ENCODE data around the gene FAAP100. TPM values are rescaled to one million over a fixed set of nuclear protein-coding genes. Genes with fewer than 3 reads are reported as not detected.
"Not testable (repeated sequence)": the region's sequence is repeated elsewhere in the genome, so short reads cannot be mapped to it uniquely, and the experiment has no call there.

FAAP100 gene
- total RNA-seq, 4 donors from 2014 or later = 14.4 to 27.9 (median 15.6) TPM

GRCh38 chr17:81586096-81586495 is 33.9 kb upstream of the FAAP100 start:
- DNase-seq (no peak), ATAC-seq (no peak)
- TF ChIP-seq CTCF (IDR thresholded peaks at IDR 0.05 in 4 of 5, conservative IDR thresholded peaks at IDR 0.05 in 1 of 5) (no peak), POLR2A (IDR thresholded peaks at IDR 0.05) (no peak)
- Histone ChIP-seq H3K4me3 (no peak overlapping the region), H3K9me3 (no peaks in the 10 kb centered on the region), H3K36me3 (peaks cover 6 to 95% of the 10 kb centered on the region in 2 donors), H3K4me1 (no peaks in the 10 kb centered on the region), H3K27ac (no peak overlapping the region), H3K27me3 (no peaks in the 10 kb centered on the region)
- intact Hi-C loops (cut with DNase I; ENCODE audit: low total_unique reads) = no loop called here
- in situ Hi-C loops (cut with MboI; ENCODE audit: low sequenced_read_pairs in 4 of 4) = no loop called here

- H3K4me1 ChIP-seq; H3K27me3 ChIP-seq; ATAC-seq; H3K27ac ChIP-seq; DNase-seq; intact Hi-C loops (cut with DNase I; ENCODE audit: low total_unique reads); H3K9me3 ChIP-seq; in situ Hi-C loops (cut with MboI; ENCODE audit: low sequenced_read_pairs in 4 of 4); H3K4me3 ChIP-seq: not testable (repeated sequence)
- H3K36me3 ChIP-seq = peaks cover 6 to 87% of the 10 kb centered on the region in 2 donors
These were observed 32.6 kb upstream of the FAAP100 start for GRCh38 chr17:81584771-81585170.

GRCh38 chr17:81583589-81584342 is 31.6 kb upstream of the FAAP100 start:
- DNase-seq (no peak), ATAC-seq (no peak)
- Histone ChIP-seq H3K9me3 (no peaks in the 10 kb centered on the region), H3K4me1 (no peaks in the 10 kb centered on the region), H3K4me3 (no peak overlapping the region), H3K36me3 (peaks cover 6 to 77% of the 10 kb centered on the region in 2 donors), H3K27me3 (no peaks in the 10 kb centered on the region), H3K27ac (no peak overlapping the region)
- in situ Hi-C loops (cut with MboI; ENCODE audit: low sequenced_read_pairs in 4 of 4) = no loop called here
- intact Hi-C loops (cut with DNase I; ENCODE audit: low total_unique reads) = no loop called here
- TF ChIP-seq CTCF (IDR thresholded peaks at IDR 0.05 in 4 of 5, conservative IDR thresholded peaks at IDR 0.05 in 1 of 5) (no peak), POLR2A (IDR thresholded peaks at IDR 0.05) (no peak)

DNA sequence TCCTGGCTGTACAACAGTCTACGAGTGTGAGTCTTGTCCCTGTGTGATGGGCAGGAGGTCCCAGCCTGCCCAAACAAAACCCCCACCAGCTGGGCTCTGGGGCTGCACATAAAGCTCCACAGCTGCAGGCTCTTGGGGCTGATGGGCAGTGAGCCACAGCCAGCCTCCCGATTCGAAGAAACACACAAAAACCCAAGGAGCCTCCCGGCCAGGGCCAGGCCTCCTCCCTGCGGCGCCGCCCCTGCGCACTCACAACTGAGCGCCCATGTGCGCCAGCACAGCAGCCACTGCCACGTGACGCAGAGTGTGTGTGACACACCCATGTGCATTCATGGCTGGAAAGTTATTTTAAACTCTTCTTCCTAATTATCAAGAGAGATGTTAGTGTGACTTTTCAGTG is 30.6 kb upstream of the FAAP100 start:
- H3K36me3 ChIP-seq = peaks cover 6 to 67% of the 10 kb centered on the region in 2 donors
- in situ Hi-C loops (cut with MboI; ENCODE audit: low sequenced_read_pairs in 4 of 4) = no loop called here
- ATAC-seq = no peak

DNA sequence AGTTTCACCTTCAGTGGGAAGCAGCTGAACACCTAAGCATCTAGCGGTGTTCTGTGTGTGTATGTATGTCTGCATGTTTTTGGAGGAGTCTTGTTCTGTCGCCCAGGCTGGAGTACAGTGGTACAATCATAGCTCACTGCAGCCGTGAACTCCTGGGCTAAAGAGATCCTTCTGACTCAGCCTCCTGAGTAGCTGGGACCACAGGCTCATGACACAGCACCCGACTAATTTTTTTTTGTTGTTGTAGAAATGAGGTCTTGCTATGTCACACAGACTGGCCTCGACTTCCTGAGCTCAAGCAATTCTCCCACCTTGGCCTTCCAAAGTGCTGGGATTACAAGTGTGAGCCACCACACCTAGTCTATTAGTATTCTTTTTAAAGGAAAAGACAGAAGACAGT is 30.2 kb upstream of the FAAP100 start:
- H3K36me3 ChIP-seq = peaks cover 6 to 64% of the 10 kb centered on the region in 2 donors

More for the DNA sequence above, 30.6 kb upstream of the FAAP100 start:
- H3K27me3 ChIP-seq = no peaks in the 10 kb centered on the region
- peaks cover 0 to 5% of the 10 kb centered on the region in 2 donors for H3K4me1 ChIP-seq
- H3K27ac ChIP-seq = no peak overlapping the region
- intact Hi-C loops (cut with DNase I; ENCODE audit: low total_unique reads) = no loop called here
- TF ChIP-seq POLR2A (IDR thresholded peaks at IDR 0.05) = no peak
- TF ChIP-seq CTCF (IDR thresholded peaks at IDR 0.05 in 4 of 5, conservative IDR thresholded peaks at IDR 0.05 in 1 of 5) = no peak
- no peak for DNase-seq
- H3K9me3 ChIP-seq = no peaks in the 10 kb centered on the region
- no peak overlapping the region for H3K4me3 ChIP-seq

More for the DNA sequence above, 30.2 kb upstream of the FAAP100 start:
- Histone ChIP-seq H3K4me3 (no peak overlapping the region), H3K27me3 (no peaks in the 10 kb centered on the region), H3K27ac (no peak overlapping the region), H3K4me1 (peaks cover 2 to 8% of the 10 kb centered on the region in 2 donors), H3K9me3 (no peaks in the 10 kb centered on the region)
- in situ Hi-C loops (cut with MboI; ENCODE audit: low sequenced_read_pairs in 4 of 4) = no loop called here
- intact Hi-C loops (cut with DNase I; ENCODE audit: low total_unique reads) = no loop called here
- DNase-seq (no peak), ATAC-seq (no peak)
- no peak for TF ChIP-seq CTCF (IDR thresholded peaks at IDR 0.05 in 4 of 5, conservative IDR thresholded peaks at IDR 0.05 in 1 of 5)
- TF ChIP-seq POLR2A (IDR thresholded peaks at IDR 0.05) = no peak
